Stimulated activated CD8-positive, alpha-beta memory T cell treated with anti-CD3 and anti-CD28 coated beads, Interleukin-12 subunit alpha, Interleukin-12 subunit beta, amount 100 ng/mL, for 4 hours (primary cell): Measurements from ENCODE around the gene ST6GALNAC2.

Experiments used
- DNase-seq: peaks from one replicate; pipeline ENCODE4 v3.0.0-alpha.2; 2020; ENCODE audit warnings: low read depth

The ST6GALNAC2 gene

DNA sequence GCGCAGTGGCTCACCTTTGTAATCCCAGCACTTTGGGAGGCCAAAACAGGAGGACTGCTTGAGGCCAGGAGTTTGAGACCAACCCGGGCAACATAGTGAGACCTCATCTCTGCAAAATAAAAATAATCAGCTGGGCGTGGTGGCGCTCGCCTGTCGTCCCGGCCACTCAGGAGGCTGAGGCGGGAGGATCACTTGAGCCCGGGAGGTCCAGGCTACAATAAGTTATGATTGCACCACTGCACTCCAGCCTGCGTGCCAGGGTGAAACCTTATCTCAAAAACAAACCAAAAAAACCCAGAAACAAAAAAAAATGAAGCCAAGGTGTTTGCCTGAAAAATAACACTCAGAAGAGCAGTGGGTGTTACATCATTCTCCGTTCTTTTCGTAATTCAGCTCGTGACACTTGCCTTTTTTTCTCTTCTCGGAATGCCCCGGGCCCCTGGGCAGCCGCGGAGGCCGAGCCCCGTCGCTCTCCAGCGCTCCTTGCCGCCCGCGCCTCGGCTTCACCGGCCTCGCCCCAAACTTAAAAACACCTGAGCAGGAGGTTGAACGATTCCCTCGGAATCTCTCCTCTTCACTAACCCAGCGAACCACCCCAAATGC, 28.8 kb downstream of the ST6GALNAC2 start:
- DNase-seq, result no peak

DNA sequence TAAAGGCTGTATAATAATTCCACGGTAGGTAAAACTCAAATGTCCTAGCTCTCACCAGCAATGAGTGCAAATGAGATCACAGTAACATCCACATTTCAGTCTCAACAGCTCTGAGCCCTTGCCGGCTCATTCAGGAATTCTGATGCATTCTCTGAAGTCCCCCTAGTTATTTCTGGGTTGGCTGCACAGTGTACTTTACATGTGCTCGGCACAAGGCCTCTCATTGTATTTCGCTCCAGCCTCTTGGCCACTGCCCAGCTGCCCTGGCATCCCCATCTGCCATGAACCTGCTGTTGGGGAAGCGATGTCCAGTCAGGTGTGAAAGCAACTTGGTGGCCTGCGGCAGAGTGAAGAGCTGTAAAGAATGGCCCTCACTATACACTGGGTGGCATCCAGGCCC, 31.5 kb downstream of the ST6GALNAC2 start:
- no peak for DNase-seq

DNA sequence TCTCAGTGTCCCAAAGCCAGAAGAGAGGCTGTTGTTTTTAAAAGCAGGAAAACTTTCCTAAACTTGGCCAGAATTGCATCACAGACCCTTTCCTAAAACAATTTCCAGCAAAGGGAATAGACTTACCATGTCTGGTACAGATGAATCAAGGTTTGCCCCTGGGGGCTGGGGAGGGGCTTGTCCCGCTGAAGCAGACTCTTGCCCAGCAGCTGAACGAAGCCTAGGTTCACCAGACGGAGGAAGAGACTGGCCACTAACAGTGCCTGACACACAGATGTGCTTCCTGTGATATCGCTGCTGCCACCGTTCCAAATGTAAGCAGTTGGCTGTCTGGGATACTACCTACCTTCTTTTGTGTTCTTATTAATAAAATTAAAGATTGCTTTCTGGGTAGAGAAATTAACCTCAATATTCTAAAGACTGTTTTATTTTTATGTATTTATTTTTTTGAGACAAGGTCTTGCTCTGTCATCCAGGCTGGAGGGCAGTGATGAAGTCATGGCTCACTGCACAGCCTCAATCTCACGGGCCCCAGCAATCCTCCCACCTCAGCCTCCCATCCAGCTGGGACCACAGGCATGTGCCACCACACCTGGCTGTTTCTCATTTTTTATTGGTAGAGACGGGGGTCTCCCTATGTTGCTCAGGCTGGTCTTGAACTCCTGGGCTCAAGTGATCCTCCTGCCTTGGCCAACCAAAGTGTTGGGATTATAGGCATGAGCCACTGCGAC, 32.3 kb downstream of the ST6GALNAC2 start:
- no peak for DNase-seq

DNA sequence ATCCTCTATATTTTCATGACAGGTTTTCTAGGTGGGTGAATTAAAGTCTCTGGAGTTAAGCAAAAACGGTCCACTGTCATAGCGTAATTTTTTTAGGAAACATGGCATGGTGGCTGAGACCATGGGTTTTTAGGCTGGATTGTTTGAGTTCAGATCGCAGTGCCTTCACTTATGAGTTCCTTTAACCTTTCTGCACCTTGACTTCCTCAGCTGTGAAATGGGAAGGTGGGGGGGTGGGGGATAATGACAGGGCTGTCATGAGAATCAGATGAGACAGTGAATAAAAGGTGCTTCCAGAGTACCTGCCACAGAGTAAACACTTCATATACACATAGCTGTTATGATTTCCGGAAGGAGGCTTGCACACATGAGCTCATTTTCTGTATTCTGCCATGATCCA, 34.0 kb downstream of the ST6GALNAC2 start:
- no peak for DNase-seq

DNA sequence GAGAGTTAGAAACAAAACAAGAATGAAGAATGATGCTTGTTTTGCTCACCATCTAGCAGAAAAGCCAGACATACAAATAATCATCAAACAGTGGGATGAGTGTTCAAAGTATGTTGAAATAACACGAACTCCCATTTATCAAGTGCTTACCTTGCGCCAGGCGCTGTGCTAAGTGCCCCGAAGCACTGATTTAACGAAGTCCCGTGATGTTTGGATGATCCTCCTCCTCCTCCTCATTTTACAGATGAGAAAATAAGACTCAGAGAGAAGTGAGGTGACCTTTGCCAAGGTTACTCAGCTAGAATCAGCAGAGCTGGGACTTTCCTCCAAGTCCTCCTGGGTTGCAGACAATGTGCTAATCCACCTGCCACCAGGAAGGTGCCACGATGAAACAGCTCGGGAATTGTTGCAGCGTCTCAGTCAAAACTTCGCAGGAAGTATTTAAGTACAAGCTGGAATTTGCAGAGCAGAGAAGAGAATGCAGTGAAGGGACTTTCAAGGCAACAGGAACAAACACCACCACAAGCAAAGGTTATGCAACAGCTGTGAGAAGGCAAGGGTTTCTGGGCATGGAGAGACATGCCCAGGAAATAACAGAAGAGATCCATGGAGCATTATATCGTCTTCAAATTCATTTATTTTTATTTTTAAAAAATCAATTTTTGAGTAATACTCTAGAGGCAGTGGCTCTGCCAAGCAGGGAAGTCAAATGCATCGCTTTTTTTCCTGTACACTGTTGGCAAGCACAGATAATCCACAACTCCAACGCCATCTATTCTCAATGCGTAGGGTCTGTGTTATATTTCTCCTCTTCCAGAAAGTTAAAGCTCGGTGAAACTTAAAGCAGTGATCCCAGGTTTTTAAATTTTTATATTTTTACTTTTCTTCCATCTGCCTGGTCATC, 34.7 kb downstream of the ST6GALNAC2 start:
- DNase-seq, result no peak

DNA sequence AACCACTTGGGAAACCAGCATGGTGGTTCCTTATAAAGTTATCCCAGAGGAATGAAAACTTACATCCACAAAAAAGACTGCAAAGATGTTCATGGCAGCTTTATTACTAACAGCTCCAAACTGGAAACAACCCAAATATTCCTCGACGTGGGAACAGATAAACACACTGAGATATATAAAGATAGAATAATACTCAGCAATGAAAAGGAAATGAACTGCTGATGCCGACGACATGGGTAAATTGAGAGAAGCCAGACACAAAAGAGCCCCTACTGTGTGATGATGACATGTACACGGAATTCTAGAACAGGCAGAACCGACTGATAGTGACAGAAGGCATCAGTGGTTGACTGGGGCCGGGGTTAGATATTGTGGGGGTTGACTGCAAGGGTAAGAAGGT, 36.1 kb downstream of the ST6GALNAC2 start:
- no peak for DNase-seq

DNA sequence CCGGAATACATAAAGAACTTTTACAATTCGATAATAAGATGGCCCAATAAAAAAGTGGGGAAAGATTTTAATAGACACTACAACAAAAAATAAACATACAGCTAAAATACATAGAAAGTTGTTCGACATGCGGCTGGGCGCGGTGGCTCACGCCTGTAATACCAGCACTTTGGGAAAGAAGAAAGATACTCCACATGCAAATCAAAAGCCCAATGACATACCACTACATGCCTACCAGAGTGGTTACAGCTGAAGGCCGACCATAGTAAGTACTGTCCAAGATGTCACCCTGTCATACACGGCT, 36.5 kb downstream of the ST6GALNAC2 start:
- no peak for DNase-seq

DNA sequence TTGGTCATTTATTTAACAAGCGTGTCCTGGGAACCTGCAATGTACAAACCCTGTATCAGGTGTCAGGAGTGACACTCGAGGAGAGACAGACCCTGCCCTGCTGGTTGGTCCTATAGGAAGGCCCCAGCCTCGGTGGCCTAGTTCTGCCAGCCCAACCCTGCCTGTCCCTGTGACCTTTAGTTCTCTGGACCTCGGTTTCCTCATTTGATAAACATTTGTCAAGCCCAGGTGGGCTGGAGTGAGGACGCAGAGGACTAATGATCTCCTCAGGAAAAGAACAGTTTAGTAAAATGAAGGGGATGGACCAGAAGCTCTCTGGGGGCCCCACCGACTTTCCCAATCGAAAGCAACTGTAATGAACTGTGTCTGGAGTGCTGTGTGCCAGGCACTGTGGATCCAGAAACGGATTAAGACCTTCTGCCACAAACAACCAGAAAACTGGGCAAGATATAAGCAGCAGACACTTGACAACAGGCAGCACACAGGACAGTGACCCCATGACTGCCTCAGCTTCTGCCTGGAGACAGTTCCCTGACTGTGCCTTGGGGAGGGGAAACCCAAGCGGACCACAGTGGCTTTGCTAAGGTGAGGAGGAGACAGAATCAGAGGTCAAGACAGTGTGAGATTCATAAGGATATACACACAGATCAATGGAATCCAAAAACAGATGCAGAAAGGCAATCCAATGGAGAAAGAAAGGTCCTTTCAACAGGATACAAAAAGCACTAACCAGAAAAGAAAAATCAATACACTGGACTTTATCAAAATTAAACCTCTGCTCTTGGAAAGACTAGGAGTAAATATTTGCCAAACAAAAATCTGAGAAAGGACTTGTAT, 37.1 kb downstream of the ST6GALNAC2 start:
- no peak for DNase-seq

DNA sequence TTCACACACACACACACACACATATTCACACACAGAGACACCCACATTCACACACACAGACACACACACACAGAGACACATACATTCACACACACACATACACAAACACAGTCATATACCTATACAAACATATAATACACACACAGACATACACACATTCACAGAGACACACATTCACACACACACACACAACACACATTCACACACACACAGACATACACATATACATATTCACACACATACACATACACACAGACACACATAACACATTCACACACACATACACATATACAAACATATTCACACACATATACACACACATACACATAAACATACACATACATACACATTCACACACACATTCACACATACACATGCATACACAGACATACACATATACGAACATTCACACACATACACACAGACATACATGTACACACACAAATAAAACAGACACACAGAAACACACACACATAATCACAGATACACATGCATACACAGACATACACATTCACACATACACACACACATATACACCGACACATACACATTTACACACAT, 37.9 kb downstream of the ST6GALNAC2 start:
- DNase-seq, result no peak

DNA sequence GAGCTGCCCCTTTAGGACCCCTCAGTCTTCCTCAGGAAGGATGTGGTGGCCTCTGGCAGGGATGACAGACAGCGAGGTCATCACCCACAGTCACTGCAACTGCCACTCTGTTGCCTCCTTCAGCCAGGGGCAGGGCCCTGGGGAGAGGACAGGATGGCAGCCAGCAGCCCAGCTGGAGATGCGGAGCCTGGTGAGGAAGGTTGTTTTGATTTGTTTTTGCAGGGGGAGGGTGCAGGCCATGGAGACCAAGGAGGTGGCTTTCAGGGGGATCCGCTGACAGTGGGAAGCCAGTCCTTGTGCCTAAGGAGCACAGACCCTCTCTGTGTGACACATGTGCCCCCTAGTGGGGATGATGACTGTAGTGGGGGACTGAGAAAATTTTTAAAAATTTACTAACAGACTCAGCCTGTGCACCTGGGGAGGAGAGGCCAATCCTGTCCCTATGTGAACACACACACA, 38.4 kb downstream of the ST6GALNAC2 start:
- no peak for DNase-seq

DNA sequence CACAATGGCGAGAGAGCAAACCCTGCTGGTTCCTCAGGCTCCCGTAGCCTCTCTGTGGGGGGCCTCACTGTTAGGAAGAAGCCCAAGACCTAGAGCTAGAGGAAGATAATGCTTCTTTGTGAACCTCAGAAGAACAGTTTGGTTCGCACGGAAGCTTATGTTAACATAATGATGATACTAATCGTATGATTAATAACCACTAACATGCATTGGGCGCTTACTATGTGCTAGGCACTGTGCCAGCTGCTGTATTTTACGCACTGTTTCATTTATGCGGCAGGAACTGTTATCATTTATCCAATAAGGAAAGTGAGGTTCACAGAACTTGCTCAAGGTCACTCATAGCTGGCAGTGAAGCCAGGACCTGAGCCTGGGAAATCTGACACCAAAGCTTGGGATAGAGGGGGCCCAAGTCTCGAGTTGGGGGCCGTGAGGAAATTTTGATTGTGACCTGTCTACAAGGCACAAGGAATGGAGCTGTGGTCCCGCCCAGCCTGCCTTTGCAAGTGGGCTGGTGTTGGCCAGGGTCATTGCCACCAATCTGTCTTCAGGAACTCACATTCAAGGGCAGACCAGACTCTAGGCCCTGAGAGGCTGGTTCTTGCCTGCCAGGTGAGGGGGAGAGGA, 39.0 kb downstream of the ST6GALNAC2 start:
- DNase-seq, result no peak

DNA sequence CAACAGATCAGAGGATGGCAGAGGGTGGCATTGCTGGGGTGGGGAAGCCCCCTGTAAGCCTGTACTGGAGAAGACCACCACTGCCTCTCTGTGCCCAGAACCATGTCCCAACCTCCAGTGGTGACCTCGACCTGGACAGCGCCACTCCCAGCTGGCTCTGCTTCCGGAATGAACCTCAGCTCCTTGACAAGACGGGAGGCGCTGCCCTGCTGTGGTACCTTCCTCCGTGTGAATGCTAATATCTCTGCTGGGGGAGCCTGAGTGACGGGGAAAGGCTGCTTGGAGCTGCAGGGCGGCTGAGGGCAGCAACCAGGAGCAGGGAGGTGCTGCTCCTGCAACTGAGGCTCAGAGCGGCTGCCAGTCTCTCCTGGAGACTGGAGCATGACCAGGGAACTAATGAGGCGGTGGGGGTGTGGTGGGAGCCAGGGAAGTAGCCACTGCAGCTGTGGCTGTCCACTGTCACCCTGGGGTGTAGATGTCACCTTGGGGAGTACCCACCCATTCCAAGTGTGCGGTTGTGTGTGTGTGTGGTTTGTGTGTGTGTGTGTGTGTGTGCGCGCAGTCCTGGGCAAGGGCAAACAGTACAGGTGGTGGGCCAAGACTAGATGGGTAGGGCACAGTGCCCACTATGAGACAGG, 39.6 kb downstream of the ST6GALNAC2 start:
- no peak for DNase-seq

DNA sequence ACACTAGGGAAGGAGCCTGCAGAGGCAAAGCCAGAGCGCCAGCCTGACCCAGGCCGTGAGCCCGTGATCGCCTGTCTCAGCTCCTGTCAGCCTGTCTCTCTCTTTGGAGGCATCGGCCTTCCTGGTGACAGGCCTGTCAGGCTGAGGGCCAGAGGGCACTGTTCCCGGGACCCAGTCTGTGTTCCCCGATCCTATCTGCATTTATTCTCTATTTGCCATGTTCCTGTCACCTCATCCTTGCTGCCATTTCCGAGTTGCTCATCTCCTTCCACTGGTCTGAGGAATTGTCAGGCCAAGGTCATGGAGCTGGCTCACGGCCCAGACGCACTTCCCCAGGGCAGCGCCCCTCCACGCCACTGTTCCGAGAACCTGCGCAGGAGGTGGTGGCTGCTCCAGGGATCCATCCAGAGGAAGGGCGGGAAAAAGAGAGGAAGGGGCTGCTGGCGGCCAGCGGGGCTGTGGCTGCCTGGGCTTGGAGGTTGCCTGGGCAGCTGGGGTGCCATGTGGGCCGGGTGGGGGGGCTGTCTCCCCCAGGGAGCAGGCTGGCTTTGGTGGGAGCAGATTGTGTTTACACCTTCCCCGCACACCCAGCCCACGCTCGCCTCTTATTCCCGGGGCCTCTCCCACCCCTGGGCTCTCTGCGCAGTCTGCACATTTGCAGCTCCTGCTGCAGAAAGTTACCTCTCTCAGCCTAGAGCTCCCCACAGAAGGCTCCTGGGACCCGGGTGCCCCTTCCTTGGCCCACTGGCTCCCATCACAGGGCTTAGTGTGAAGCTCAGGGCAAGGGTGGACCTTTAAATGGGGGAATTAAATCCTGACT, 40.9 kb downstream of the ST6GALNAC2 start:
- no peak for DNase-seq

DNA sequence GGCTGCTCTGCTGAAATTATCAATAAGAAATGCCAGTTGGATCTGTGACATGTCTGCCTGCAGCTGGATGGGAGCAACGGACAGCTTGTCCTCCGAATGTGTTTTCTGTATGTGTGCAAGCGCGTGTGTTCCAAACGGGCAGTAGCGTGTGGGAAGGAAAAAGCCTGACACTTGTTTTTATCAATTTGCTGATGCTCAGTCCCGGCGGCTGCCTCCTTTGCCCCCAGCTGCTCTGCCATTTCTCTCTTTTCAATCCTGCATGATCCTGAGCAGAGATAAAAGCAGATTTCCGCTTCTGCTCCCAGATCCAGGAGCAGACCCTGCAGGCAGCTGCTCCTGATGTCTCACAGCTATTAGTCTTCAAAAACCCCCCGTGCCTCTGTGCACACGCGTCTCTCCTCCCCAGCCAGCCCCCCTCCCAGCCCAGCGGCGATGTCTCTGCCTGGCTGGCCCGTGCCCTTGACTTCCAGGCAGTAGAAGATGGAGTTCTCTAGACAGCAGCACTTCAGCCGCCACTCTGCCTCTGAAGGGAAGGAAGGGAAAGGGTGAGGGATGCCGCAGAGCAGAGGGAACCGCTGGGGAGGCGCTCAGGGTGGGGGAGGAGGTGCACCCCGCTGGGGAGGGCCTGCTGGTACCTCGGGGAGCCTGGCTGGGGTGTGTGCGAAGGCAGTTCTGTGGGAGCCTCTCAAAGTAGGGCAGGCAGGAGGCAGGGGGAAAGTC, 41.7 kb downstream of the ST6GALNAC2 start:
- DNase-seq, result no peak

DNA sequence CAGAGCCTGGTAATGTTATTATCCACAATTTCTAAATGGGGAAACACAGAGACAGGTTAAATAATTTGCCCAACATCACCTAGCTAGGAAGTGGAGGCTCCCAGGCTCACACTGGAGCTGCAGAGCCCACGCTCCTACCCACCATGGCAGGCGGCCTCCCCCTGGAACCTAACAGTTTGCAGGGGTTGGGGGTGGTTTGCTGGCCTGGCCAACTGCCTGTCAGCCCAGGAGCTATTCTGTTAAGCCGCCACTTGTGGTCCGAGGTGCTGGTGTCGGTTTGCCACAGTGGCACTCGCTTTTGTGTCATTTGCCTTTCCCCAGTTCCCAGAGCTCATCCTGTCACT, 42.2 kb downstream of the ST6GALNAC2 start:
- DNase-seq, result no peak

DNA sequence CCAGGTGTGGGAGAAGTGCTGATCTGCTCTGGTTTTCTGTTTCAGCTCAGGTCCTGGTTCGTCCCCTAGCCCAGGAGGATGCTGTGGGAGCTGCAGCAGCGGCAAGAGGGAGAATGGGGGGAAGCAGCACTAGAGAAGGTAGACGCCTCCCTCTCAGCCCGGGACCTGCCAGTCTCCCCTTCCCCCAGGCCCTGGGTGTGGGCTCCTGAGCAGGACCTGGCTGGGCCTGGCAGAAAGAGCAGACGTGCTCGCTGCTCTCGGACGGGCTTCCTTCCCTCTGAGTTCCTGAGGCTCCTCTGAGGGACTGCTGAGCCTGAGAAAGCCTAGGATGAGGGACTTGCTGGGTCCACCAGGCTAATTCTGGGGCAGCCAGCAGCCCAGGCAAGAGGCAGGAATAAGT, 42.7 kb downstream of the ST6GALNAC2 start:
- no peak for DNase-seq

DNA sequence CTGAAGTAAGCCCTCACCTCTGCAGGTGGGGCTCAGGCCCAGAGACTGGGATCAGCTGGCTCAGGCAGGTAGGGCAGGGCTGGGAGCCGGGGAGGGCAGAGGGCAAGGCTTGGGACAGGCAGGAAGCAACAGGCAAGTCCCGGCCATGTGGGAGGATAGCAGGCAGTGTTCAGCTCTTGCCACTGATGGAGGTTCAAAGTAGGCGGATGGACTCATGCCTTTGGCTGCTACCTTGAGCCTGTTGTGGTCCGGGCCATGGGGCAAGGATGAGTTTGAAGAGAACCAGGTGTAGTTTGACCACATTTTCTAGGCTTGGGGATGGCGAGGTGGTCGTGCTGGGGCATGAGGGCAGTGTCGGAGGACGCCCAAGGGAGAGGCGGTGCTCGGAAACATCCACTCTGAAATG, 43.1 kb downstream of the ST6GALNAC2 start:
- no peak for DNase-seq

DNA sequence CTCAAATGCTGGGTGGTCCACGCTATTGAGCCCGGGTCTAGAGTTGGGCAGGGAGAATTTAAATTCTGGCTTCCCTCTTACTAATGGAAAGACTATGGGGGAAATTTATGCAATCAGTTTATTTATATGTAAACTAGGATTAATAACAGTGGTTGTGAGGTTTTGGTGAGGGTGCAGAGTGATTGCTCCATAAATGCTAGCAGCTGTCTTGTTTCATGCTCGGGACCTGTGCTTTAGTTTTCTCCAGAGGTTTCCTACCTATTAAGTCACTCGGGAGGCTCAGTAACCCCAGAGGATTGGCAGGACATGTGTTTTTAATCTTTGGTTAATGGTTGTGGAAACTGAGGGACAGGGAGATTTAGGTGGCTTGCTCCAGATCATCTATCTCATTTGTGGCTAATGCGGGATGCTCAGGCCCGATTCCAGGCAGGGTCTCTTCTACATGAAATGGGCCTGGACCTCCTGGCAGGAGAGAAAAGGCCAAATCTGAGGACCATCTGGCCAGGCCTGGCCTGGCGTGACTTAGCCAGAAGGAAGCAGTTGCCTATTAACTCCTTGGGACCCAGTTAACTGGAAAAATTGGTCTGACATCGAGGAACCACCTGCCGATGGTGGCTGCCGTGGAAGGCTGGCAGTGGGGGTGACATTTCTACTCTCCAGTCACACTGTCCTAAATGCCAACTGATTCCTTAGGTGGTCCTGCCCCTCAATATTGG, 43.8 kb downstream of the ST6GALNAC2 start:
- no peak for DNase-seq
